ENCODE measurements around the gene PHF21A. TPM values are rescaled to one million over a fixed set of nuclear protein-coding genes. Genes with fewer than 3 reads are reported as not detected.

PHF21A gene
- total RNA-seq, 1 donor from 2014 or later: 3.4 TPM

- no peak for DNase-seq (ENCODE audit: low read depth)
- Histone ChIP-seq H3K27me3 (ENCODE audit: control insufficient read depth, insufficient read depth, low read length) (no peaks in the 10 kb centered on the region), H3K4me3 (ENCODE audit: low read depth, low read length) (peak within 1 kb of the TSS; percentile 37), H3K36me3 (ENCODE audit: control insufficient read depth, insufficient read depth, low read length) (no peaks in the 10 kb centered on the region)
- no peak for FAIRE-seq
- TF ChIP-seq CTCF (IDR thresholded peaks at IDR 0.05; ENCODE audit: insufficient read depth, low read length, severe bottlenecking): no peak
Measured at GRCh38 chr11:45922425-45923082, 198.7 kb downstream of the PHF21A start, which contains the start of gene LARGE2. TSS of gene LARGE2 (plus strand) at chr11:45922656. CDS start at chr11:45922883, 227 bp downstream.

- H3K36me3 ChIP-seq (ENCODE audit: control insufficient read depth, insufficient read depth, low read length): no peaks in the 10 kb centered on the region
- H3K27me3 ChIP-seq (ENCODE audit: control insufficient read depth, insufficient read depth, low read length): no peaks in the 10 kb centered on the region
- FAIRE-seq (no peak), DNase-seq (ENCODE audit: low read depth) (no peak)
- H3K4me3 ChIP-seq (ENCODE audit: low read depth, low read length): peak overlapping the region; percentile 37
- TF ChIP-seq CTCF (IDR thresholded peaks at IDR 0.05; ENCODE audit: insufficient read depth, low read length, severe bottlenecking): no peak
Measured at GRCh38 chr11:45921561-45922424, 199.5 kb downstream of the PHF21A start.

GRCh38 chr11:45920531-45921477 is 200.4 kb downstream of the PHF21A start:
- peaks cover 1% of the 10 kb centered on the region for H3K36me3 ChIP-seq (ENCODE audit: control insufficient read depth, insufficient read depth, low read length)
- H3K4me3 ChIP-seq (ENCODE audit: low read depth, low read length): no peak overlapping the region
- TF ChIP-seq CTCF (IDR thresholded peaks at IDR 0.05; ENCODE audit: insufficient read depth, low read length, severe bottlenecking): no peak
- H3K27me3 ChIP-seq (ENCODE audit: control insufficient read depth, insufficient read depth, low read length): no peaks in the 10 kb centered on the region
- DNase-seq (ENCODE audit: low read depth) (no peak), FAIRE-seq (no peak)

DNA sequence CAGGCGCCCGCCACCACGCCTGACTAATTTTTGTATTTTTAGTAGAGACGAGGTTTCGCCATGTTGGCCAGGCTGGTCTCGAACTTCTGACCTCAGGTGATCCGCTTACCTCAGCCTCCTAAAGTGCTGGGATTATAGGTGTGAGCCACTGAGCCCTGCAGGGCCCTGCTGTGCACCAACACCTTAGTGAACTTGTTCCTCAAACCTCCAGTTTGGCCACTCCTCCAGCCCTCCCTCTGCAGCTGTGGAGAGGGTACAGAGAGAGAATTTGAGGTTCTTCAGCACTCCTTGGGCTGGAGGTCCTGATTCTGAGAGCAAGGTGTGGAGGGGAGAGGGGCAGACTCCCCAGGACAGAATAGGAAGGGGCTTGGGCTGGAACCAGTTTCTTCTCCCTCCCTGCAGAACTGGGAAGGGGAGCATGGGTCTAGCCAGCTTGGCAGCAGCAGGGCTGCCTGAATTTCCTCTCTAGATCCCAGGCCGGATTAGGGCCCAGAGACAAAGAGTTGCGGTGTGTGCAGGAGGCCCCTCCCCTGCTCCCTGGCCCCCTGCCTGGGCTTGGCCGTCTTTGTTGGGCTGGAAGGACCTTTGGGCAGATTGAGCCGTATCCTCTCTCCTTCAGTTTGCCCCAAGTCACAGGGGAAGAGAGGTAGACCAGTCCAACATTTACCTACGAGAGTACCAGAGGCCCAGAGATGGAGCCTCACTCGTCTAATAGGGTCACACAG is 201.3 kb downstream of the PHF21A start:
- DNase-seq (ENCODE audit: low read depth): no peak
- Histone ChIP-seq H3K36me3 (ENCODE audit: control insufficient read depth, insufficient read depth, low read length) (peaks cover 7% of the 10 kb centered on the region), H3K4me3 (ENCODE audit: low read depth, low read length) (no peak overlapping the region), H3K27me3 (ENCODE audit: control insufficient read depth, insufficient read depth, low read length) (no peaks in the 10 kb centered on the region)
- no peak for FAIRE-seq
- TF ChIP-seq CTCF (IDR thresholded peaks at IDR 0.05; ENCODE audit: insufficient read depth, low read length, severe bottlenecking): no peak

All from bronchial epithelial cell (primary cell).